Endothelial cell (in vitro differentiated cells): ENCODE results near the gene PHKG2. TPM values are rescaled to one million over a fixed set of nuclear protein-coding genes. Genes with fewer than 3 reads are reported as not detected.

Experiments
- DNase-seq: peaks from one replicate; pipeline ENCODE4 v3.0.0; 2021; ENCODE audit warnings: low spot score
- H3K27ac Mint-ChIP-seq: one replicate; pipeline ENCODE4 v1.8.0; 2021; ENCODE audit warnings: mixed read lengths, inconsistent platforms; ENCODE audit not compliant: unreplicated experiment
- H3K27me3 Mint-ChIP-seq: one replicate; pipeline ENCODE4 v1.8.0; 2021; ENCODE audit warnings: mild to moderate bottlenecking, moderate library complexity, mixed read lengths, inconsistent platforms; ENCODE audit not compliant: unreplicated experiment
- H3K36me3 Mint-ChIP-seq: one replicate; pipeline ENCODE4 v1.8.0; 2021; ENCODE audit warnings: mild to moderate bottlenecking, low read depth, mixed read lengths, inconsistent platforms; ENCODE audit not compliant: unreplicated experiment
- H3K4me1 Mint-ChIP-seq: one replicate; pipeline ENCODE4 v1.8.0; 2021; ENCODE audit warnings: mild to moderate bottlenecking, mixed read lengths, inconsistent platforms; ENCODE audit not compliant: unreplicated experiment
- H3K4me3 Mint-ChIP-seq: one replicate; pipeline ENCODE4 v1.8.0; 2021; ENCODE audit warnings: mild to moderate bottlenecking, mixed read lengths, inconsistent platforms; ENCODE audit not compliant: unreplicated experiment
- H3K9me3 Mint-ChIP-seq: one replicate; pipeline ENCODE4 v1.8.0; 2021; ENCODE audit warnings: mixed read lengths, inconsistent platforms; ENCODE audit not compliant: unreplicated experiment
- total RNA-seq: library from RNA; stranded (reverse); fragmentation: NEBNext Ultra II Directional; extraction: Animal tissue kit (Norgen Biotek cat#: 25700); gene quantifications from one replicate; pipeline ENCODE4 v1.2.1, GENCODE V29; 2021; ENCODE audit not compliant: unreplicated experiment
- TF ChIP-seq, protein P1 (sequence below): fragments of 200-600 bp; sonication (generic); IDR thresholded peaks from one replicate; pipeline ENCODE4 v1.5.0; 2021; ENCODE audit warnings: antibody characterized with exemption; ENCODE audit not compliant: unreplicated experiment

The PHKG2 gene
- total RNA-seq, 1 donor from 2014 or later: 27.5 TPM

DNA sequence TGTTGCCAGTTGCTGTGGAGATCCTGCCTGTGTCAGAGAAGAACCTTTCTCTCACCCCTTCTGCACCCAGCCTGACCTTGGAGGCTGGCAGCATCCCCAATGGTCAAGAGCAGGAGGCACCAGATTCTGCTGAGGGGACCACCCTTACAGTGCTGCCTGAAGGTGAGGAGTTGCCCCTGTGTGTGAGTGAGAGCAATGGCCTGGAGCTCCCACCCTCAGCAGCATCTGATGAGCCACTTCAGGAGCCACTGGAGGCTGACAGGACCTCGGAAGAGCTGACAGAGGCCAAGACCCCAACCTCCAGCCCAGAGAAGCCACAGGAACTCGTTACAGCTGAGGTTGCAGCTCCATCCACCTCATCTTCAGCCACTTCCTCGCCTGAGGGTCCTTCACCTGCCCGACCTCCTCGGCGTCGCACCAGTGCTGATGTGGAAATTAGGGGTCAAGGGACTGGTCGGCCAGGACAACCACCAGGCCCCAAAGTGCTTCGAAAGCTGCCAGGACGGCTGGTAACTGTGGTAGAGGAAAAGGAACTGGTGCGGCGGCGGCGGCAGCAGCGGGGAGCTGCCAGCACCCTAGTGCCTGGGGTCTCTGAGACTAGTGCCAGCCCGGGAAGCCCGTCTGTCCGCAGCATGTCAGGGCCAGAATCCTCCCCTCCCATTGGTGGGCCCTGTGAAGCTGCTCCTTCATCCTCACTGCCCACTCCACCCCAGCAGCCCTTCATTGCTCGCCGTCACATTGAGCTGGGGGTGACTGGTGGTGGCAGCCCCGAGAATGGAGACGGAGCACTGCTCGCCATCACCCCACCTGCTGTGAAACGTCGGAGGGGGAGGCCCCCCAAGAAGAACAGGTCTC is 10.2 kb upstream of the PHKG2 start:
- no peak for DNase-seq
- Mint-ChIP-seq H3K27ac (peak overlapping the region; percentile 74), H3K4me1 (peaks cover 15% of the 10 kb centered on the region), H3K36me3 (peaks cover 55% of the 10 kb centered on the region), H3K4me3 (no peak overlapping the region), H3K9me3 (no peaks in the 10 kb centered on the region), H3K27me3 (peaks cover 9% of the 10 kb centered on the region)
- TF ChIP-seq, protein P1, sequence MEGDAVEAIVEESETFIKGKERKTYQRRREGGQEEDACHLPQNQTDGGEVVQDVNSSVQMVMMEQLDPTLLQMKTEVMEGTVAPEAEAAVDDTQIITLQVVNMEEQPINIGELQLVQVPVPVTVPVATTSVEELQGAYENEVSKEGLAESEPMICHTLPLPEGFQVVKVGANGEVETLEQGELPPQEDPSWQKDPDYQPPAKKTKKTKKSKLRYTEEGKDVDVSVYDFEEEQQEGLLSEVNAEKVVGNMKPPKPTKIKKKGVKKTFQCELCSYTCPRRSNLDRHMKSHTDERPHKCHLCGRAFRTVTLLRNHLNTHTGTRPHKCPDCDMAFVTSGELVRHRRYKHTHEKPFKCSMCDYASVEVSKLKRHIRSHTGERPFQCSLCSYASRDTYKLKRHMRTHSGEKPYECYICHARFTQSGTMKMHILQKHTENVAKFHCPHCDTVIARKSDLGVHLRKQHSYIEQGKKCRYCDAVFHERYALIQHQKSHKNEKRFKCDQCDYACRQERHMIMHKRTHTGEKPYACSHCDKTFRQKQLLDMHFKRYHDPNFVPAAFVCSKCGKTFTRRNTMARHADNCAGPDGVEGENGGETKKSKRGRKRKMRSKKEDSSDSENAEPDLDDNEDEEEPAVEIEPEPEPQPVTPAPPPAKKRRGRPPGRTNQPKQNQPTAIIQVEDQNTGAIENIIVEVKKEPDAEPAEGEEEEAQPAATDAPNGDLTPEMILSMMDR: no peak

DNA sequence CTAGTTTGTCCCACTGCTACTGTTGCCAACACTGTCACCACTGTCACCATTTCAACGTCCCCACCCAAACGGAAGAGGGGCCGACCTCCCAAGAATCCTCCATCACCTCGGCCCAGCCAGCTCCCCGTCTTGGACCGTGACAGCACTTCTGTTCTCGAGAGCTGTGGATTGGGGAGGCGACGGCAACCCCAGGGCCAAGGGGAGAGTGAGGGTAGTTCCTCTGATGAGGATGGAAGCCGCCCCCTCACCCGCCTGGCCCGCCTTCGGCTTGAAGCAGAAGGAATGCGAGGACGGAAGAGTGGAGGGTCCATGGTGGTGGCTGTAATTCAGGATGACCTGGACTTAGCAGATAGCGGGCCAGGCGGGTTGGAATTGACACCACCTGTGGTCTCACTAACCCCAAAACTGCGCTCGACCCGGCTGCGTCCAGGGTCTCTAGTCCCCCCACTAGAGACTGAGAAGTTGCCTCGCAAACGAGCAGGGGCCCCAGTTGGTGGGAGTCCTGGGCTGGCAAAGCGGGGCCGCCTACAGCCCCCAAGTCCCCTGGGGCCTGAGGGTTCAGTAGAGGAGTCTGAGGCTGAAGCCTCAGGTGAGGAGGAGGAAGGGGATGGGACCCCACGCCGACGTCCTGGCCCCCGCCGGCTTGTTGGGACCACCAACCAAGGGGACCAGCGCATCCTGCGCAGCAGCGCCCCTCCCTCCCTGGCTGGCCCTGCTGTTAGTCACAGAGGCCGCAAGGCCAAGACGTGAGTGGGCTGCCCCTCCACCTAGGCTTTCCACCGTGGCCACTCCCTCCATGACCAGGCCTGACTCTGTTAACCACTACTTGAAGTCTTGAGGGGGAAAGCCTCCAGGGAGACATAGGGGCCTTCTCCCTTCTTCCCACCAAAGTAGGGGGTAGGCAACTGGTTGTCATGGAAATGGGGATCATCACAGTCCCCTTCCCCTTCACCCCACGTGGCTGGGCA is 9.0 kb upstream of the PHKG2 start:
- TF ChIP-seq, protein P1: no peak
- no peak overlapping the region for H3K4me3 Mint-ChIP-seq
- H3K36me3 Mint-ChIP-seq: peaks cover 51% of the 10 kb centered on the region

DNA sequence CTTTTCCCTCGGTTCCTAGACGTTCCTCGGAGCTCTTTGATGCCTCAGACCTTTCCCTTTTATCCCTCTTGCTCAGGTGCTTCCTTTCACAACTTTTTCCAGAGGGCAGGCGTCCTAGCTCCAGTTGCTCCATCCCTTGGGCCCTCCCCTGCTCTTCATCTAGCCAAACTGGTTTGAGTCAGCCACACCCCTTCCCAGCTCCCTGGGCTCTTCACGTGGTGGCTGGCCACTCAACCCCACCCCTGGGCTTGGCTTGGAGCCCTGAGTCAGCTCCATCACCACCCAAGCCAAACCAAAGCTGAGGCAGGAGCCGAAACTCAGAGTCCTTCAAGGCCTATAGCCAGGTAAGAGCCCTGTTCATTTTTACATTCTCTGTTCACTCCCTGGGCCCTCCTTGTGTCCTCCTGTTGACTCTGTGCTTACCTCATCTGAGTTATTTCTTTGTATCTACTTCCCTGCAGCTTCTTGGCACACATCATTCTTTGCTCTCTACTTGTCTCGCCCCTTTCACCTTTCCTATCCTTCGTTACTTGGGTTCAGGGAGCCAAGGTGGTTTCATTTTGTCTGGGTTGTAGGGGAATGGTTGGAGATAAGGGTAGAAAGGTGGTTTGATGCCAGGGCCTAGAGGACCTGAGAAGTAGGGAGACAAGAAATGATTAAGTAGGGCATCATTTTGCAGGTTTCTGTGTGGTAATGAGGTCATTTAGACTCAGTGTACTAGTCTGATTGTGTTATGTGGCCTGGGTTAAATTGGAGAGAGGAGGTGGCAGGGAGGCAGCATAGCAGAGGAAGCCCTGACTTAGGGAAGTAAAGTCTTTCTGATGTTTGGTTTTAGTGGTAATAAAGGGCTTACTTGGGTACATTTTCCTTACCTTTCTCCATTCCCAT is 7.6 kb upstream of the PHKG2 start:
- peaks cover 48% of the 10 kb centered on the region for H3K36me3 Mint-ChIP-seq
- DNase-seq: no peak
- H3K9me3 Mint-ChIP-seq: no peaks in the 10 kb centered on the region
- H3K27me3 Mint-ChIP-seq: peaks cover 6% of the 10 kb centered on the region
- TF ChIP-seq, protein P1: no peak
- peaks cover 15% of the 10 kb centered on the region for H3K4me1 Mint-ChIP-seq
- peak overlapping the region; percentile 31 for H3K4me3 Mint-ChIP-seq
- peak overlapping the region; percentile 59 for H3K27ac Mint-ChIP-seq

More for the DNA sequence above, 9.0 kb upstream of the PHKG2 start:
- Mint-ChIP-seq H3K9me3 (no peaks in the 10 kb centered on the region), H3K27ac (peak overlapping the region; percentile 42), H3K4me1 (peaks cover 15% of the 10 kb centered on the region), H3K27me3 (peaks cover 6% of the 10 kb centered on the region)
- no peak for DNase-seq

DNA sequence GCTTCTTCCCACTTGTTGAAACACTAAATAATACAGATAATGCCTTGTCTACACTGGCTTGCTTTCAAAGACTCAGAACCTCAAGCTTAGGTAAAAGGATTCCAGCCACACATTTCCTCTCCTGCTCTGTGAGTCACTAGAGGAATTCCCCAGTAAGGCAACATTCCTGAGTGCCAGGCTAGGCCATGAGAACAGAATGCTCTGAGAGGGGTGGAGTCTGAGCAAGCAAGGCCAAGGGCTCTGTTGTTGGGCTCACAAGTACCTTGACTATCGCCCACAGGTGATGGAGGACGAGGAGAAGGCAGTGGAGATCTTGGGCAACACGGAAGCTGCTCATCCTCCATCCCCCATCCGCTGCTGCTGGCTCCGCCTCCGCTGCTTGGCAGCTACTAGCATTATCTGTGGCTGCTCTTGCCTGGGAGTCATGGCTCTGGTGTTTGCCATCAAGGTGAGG is 6.7 kb upstream of the PHKG2 start:
- peaks cover 43% of the 10 kb centered on the region for H3K36me3 Mint-ChIP-seq
- no peaks in the 10 kb centered on the region for H3K9me3 Mint-ChIP-seq
- no peak for DNase-seq
- TF ChIP-seq, protein P1: no peak
- peak overlapping the region; percentile 26 for H3K4me3 Mint-ChIP-seq
- H3K27ac Mint-ChIP-seq: peak overlapping the region; percentile 65
- peaks cover 6% of the 10 kb centered on the region for H3K27me3 Mint-ChIP-seq
- H3K4me1 Mint-ChIP-seq: peaks cover 7% of the 10 kb centered on the region
